Iris pigment epithelial cell (primary cell): ENCODE data around the gene PLPPR1.
A peak's percentile ranks its signal among the peaks of the same experiment; 100 is the strongest.

Source experiments
- DNase-seq: peaks from one replicate; pipeline ENCODE4 v3.0.0-alpha.2; 2011; ENCODE audit warnings: low read depth

Gene PLPPR1

DNA sequence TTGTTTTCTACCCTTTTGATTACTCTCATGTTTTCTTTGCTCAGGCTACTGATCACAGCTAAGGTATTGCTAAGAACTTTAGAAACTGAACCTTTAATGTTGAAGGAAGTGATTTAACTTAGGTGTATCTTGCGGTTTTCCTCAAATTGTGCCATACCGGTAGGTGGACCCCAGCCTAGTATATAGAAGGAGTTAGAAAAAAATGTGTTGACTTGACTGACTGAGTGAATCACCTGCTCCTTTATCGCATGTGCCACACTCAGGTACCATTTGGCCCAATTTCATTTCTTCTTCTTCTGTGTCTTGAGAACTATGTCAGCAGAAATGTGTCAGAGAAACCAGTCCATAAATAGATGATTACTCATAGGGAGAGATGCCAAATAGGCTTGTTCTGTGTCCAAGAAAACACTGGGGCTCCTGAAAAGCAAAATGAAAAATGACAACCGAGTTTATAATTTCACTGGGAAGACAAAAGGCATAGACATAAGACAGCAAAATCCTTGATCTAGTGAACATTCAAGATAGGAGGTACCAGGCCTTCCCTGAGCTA, 19.4 kb downstream of the PLPPR1 start:
- no peak for DNase-seq

DNA sequence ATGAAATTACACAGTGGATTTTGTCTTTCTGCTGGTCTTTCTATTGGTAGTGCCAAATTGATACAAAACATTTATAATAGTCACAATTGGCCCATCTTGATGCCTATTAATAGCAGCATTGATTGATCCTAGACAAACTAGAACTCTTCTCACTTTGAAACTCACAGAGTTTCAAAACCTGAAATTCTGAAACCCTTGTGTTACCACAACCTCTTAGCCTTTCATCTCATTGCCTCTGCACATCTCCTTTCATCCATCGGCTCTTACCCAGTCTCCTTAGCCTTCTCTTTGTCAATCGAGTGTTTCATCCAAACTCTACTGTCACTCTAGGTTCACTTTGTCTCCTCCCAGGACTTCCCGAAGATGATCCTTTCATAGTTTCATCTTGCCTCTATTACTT, 22.1 kb downstream of the PLPPR1 start:
- DNase-seq = no peak

DNA sequence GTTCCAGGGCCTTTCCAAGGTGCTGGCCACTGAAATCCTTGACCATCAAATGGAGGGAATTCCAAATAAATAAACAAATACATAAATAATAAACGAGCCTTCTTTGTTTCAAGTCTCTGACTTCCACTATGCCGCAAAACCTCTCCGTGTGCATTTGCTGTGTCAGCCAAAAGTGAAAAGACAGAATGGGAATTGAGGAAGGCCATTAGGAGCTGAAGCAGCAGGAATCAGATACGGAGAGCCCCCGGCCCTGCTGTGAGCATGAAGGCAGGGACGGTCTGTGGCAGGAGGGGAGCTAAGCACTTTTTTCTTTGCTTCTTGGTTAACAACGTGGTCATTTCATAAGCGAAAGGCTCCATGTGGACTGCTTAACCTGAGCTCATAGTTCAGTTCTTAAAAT, 26.1 kb downstream of the PLPPR1 start:
- DNase-seq = no peak

DNA sequence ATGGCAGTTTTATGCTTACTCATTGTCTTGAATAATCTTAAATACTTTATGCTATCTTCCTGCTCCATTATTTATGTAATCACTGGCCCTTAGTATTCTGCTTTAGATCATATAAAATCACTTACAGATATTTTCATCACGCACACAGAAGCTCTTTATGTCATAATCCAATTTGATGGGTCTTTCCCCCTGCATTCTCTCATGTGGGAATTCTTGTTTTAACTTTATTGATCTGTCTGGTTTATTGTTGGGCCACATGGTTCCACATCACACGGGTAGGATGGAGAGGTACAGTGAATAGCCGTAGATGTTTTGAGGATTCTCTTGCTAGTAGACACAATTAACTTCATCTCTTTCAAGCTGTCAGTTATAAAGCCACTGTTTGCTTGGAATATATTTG, 27.0 kb downstream of the PLPPR1 start:
- DNase-seq = no peak

DNA sequence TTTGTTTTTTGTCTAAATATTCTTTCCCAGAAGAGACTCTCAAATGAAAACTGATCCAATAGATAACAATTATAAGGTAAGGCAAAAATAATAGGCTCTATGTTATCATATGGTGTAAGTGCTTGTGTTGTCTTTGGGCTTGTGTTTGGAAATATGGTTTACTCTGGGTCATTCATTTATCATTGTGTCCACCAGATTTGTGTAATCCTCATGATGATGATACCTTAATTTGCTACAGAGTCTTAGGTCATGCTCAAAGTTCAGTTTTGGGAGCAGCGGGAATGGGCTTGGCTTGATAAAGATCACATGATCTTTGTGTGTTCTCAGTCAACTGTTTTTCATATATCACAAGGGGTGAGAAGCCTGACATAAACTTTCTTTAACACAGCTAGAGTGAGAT, 34.2 kb downstream of the PLPPR1 start:
- no peak for DNase-seq

DNA sequence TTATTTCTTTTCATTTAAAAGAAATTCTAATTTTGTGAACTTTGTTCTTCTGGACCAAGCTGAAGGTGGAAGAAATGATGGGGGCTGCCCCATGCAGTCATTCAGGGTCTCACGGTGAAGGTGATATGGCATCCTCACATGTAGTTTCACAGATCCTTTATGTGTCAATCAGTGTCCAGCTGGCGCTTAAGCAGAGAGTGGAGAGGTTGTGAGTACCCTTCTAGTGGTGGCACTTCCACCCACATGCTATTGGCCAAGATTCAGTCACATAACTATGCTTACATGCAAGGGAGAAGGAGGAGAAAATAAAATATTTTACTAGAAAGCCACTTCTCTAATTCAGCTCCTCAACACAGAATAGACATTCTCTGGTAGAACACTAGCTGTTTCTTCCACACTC, 34.7 kb downstream of the PLPPR1 start:
- no peak for DNase-seq

DNA sequence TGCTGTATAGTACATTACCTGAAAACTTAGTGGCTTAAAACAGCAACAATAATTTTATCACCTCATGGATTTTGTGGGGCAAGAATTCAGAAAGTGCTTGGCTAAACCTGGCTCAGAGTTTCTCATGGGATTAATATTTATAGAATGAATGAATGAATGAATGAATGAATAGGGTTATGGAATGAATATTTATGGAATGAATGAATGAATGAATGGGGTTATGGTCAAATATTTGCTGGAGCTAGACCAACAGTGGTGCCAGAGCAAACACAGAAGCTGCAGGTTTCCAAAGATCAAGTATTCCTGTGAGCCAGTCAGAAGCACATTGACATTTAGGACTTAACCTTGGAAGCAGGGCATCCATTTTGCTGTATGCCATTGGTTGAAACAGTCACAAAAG, 35.7 kb downstream of the PLPPR1 start:
- DNase-seq = no peak

DNA sequence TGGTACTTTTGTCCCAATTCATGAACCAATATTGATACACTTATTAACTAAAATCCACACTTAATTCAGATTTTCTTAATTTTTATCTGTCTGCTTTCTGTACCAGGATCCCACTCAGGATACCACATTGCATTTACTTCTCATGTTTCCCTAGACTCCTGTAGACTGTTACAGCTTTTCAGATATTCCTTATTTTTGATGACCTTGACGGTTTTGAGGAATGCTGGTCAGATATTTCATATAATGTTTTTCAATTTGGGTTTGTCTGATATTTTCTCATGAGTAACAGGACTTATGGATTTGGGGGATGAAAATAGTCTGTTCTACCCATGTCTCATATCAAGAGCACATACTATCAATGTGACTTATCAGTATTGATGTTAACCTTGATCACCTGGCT, 37.4 kb downstream of the PLPPR1 start:
- DNase-seq = no peak

DNA sequence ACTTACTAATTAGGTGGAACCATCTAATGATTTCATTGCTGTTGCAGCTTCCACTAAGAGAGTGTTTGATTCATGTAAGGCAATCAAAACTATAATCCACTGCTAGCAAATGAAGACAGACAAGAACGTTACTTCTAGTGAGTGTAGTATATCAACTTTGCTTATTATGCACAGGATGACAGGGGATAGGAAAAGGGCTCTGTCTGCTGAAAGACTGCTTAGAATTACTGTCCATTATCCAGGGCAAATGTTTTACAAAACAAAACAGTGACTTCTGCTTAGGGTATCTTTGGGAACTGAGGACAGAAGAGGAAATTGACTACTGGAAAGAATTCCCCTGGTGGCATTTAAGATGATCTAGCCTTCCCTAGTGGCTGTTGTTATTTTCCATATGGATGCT, 40.2 kb downstream of the PLPPR1 start:
- no peak for DNase-seq

DNA sequence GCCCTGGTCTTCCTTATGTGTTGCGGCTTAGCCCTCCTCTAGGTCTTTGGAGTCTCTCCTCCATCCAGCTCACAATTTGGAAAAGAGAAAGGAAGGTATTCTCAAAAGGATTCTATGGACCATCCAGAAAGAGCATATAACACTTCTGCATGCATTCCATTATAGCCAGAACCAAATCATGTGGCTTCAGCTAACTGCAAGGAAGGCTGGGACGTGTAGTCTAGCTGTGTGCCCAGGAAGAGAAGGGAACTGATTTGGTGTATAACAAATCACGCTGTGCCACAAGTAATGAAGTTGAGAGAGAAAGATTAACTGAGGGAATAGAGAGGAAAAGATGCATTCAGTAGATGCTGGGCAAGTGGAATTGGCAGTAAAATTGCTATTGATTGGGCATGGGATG, 43.7 kb downstream of the PLPPR1 start:
- no peak for DNase-seq

DNA sequence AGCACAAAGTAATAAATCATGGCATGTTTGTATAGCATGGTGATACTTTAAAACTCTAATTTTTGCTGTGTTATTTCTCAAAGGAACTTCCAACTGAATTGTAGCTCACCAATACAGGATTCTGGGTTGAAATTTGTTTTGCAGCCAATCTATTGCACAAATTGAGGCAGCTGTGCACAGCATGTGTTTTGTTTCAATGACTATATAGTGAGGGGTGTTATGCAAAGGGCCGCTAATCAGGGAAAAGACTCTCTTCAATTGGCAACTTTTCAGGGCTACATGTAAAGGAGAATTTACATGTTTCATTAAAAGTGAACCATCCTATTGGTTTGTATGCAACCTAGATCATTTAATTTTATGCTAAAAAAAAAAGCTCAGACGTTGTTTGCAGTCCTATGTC, 44.6 kb downstream of the PLPPR1 start:
- DNase-seq = no peak

DNA sequence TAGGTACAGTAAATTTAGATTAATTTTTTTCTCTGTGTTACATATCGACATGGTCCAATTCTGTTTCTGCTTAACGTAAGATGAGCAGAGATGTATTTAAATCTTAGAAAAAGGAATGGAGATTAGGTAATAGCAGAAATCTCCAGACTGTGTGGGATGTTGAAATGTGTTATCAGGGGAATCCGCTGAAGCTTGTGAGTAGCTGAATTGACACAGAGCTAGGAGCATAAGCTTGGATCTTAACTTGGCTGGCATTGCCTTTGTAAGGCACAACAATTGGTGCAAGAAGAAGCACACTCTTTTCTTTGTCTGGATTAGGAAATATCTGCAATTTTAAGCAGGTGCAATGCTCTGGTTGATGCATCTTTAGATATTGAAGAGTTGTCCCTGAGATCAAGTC, 53.1 kb downstream of the PLPPR1 start:
- no peak for DNase-seq

DNA sequence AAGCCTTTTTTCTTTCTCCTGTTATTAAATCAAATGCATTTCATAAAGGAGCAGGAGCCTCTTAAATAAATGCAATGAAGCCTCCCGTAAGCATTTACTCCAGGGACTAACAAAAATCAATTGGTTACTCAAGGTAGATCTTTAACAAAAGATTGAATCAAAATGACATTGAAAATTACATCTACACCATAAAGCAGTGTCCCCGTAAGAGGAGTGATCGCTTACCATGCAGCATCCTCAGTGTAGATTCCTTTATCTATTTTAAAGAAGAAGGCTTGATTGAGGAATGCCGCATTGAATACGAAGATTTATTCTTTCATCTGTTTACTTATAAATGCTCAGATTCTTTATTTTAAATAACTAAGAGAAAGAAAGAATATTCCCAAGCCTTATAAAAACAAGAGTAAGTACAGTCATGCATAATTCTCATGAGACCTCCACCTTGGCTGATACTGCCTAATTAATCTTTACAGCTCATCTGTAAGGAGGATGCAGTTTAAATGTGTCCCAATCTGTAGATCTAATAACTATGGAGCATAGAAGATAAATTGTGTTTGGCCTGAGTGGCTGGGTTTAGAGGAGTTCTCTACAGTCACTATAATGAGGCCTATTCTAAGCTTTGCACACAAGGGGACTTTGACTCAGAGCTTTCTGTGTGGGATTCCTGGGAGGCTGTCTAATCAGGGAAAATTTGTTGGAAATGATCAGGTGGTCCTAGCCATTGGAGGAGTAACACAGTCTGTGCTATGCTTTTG, 55.1 kb downstream of the PLPPR1 start:
- DNase-seq = no peak

DNA sequence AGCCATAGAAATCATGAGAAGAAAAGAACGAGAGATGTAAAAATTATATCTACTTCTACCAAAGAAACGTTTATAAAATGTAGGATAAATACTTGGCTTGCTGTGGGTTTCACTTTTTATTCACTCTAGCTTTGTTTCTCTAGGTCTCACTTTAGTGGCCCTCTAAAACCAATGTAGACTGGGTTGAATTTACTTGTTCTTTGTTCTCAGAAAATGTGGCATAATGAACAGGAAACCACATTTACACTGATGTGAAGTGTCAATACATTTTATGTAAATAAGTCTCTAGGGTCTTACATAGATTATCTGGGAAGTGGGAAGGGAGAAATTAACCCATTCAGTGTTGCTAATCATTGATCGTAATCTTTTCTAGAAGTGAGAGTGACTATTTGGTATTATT, 58.9 kb downstream of the PLPPR1 start:
- DNase-seq = no peak

DNA sequence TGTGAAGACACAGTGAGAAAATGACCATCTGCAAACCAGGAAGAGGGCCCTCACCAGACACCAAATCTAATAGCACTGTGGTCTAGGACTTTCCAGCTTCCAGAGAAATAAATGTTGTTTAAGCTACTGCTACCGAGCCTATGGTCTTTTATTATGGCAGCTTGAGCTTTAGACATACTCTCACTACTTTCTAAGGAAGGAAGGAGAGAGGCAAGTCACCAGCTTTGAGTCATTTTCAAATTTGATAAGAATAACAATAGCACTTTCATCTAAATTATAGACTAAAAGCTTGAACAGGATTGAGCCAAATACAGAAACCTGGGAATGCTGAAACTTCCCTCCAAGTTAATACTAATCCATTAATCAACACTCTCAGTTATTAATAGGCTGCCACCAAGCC, 64.4 kb downstream of the PLPPR1 start:
- DNase-seq = no peak

DNA sequence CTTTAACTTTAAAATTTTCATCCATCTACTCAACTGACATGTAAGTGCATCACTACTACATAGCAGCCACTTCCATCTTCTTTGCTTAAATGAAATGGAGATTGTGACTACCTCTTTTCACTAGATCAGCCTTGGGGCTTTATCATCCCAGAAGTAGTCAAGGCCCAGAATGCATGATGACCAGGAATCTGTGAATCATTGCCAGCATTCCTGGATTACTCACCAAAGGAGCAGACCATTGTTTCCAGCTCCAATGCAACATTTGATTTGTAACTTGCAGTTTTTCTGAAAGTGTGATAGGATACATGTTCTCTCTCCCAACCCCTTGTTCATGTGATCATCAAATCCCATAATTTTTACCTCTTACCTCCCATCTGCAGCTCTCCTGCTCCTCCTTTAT, 65.1 kb downstream of the PLPPR1 start:
- DNase-seq = peak; percentile 7

DNA sequence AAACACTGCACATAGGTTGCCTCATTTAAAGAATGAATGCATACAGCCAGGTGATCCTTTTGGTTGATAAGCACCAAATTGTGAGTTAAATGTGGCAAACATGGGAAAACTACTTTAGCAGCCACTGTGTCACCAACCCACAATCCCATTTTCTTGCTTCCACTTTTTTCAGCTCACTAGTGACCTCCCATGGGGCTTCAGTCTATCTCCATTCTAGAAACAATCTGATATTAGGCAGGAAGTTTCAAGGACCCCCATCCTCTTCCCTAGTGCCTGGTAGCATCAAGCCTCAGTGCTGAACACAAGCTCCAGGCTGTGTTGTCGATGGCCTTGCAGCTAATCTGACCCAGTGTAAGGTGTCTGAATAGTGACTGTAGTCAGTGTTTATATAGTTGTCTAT, 66.2 kb downstream of the PLPPR1 start:
- DNase-seq = no peak

DNA sequence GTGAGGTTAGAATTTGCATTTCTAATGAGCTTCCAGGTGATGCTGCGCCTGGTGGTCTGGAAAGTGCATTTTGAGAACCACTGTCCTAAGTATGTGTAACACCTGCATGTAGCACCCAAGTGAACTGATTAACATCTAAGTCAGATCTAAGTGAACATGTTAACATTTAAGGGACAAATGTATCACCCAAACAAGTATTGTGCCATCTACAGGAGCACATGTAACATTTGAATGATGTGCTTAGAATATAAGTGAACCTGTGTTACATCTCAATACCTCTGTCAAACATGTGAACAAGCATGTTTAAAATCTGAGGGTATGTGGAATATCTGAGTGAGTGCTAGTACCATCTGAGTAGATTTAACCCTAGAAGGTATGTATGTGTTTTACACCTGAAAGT, 68.7 kb downstream of the PLPPR1 start:
- DNase-seq = no peak

DNA sequence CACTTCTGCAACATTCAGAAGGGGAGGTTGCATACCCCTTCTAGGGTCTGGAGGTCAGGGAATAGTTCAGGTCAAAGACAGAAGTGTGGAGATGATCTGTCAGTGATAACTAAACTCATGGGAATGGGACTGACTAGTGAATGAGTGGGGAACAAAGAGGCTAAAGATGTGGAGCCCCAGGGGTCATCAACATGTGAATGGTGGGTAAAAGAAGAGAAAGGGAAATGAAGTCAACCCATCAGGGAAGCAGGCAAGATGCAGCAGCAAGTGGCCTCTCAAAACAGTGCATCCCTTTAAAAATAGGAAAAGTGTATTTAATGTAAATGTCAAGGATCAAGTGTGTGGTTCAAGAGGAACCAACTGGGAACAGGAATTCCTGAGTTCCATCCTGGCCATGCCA, 69.9 kb downstream of the PLPPR1 start:
- no peak for DNase-seq

DNA sequence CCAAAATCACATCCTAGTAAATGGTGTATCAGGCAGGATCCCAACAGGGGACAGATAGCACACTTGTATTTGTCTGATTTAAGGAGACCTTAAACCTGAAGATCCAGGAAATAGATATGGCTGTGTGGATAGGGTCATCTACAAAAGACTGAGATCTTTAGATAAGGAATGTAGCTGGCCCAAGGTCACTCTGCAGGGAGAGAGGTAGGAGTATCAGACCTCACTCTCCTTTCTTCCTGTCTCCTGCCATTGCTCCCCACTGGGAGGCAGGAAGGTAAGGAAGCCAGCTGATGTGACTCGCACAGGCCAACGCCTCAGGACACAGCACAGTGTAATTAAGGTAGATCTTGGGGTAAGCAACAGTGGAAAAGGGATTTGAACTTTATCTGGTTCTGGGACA, 85.8 kb downstream of the PLPPR1 start:
- DNase-seq = no peak

DNA sequence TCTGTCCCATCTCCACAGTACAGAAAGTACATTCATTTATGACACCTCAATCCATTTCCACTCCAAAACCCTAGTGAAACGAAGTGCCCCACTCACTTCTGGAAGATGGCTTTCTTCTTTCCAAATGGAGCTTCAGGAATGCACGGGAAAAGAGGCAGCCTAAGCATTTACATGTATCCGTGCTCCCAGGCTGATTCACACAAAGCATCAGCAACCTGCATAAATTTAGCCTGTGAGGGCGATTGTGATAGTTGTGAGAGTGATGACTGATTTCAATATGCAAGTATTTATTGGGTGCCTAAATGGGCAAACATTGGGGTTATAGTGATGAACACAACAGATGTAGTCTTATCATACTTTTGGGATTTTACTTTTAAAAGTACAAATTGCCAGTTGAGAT, 86.6 kb downstream of the PLPPR1 start:
- DNase-seq = no peak

DNA sequence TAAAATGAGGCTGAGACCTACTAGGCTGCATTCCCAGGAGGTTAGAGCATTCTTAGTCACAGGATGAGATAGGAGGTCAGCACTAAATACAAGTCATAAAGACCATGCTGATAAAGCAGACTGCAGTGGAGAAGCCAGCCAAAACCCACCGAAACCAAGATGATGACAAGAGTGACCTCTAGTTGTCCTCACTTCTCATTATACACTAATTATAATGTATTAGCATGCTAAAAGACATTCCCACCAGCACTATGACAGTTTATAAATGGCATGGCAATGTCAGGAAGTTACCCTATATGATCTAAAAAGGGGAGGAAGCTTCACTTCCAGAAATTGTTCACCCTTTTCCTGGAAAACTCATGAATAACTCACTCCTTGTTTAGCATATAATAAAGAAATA, 88.6 kb downstream of the PLPPR1 start:
- DNase-seq = no peak

DNA sequence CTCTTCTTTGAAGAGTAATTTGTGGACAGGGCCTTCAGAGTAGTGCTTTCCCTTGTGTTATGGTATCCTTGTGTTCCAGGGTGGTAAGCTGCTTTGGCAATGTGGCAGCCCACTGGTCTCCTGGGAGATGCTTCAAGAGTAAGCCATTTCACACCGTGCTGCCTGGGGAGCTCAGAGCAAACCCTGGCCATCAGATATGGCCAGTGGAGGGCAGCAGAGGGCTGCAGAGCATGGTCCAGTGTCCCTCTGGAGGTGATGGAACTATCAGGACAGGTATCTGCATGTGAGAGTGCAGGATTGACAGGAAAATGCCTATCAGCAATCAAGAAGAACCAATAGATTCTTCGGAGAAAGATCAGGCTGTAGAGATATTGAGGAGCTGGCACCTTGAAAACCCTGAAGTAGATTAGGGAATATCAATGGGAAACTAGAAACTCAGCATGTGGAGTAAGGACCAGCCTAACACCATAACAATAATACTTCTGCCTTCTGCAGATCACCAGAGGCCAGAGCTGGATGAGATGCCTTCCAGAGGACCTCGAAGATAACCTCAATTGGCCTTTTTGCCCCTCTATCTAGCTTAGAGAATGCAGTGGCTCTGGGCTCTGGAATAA, 90.8 kb downstream of the PLPPR1 start:
- peak; percentile 27 for DNase-seq

DNA sequence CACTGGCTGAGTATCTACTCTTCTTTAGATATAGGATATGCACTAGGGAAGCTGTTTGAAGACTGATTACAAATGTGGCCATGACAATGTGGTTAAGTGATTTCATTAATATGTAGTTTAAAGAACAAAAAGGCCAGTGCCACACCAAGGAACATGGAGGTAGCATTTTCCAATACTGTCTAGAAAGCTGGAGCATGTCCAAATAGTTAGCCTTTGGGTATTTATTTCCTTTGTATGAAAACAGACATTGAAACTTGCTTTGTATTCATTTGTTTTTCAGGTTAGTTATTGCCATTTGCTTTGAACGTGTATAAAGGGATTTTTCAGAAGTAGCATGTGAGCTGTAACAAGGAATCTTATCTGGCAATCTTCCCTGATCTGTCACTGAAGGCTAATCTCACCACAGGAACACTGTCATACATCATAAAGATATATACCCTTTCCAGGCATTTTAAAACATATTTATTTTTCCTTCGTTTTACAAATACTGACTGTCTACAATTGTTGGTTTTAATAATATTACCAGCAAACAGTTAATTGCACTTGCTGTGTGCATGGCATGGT, 93.4 kb downstream of the PLPPR1 start:
- no peak for DNase-seq
